HPDE6-E6E7 (cell line): Measurements from ENCODE around the gene TMEM134.

Source experiments
- DNase-seq: peaks from one replicate; pipeline ENCODE4 v3.0.0; 2011; ENCODE audit warnings: missing footprints; ENCODE audit errors: extremely low spot score

The TMEM134 gene

DNA sequence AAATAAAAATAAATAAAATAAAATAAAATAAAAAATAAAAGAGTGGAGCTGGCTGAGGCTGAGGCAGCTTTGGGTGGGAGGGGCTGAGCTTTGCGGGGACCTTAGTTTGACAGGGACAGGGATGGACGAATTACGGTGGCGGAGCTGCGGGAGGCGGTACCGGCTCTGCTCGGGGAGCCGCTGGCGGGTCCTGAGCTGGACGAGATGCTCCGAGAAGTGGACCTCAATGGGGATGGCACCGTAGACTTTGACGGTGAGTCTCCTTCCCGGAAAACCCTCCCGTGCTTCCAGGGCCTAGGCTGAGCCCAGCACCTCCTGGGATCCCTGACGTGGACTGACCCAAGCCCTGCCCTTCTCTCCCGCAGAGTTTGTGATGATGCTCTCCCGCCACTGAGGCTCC lies 10.8 kb downstream of the TMEM134 start:
- DNase-seq = no peak

DNA sequence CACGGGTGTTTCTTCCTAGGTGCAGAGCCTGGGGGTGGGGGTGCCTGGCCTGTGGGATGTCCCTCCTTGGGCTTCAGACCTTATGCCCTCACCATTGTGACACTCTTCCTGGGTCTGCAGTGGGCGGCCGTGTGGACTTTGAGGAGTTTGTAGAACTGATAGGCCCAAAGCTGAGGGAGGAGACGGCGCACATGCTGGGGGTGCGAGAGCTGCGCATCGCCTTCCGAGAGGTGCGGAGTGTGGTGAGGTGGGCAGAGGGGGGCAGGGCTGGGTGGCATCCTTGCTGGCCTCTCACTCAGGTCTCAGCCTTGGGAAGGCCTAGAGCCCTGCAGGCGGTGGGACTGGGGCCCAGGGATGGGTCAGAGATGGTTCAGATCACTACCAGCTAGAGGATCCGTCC lies 11.6 kb downstream of the TMEM134 start:
- DNase-seq = no peak

DNA sequence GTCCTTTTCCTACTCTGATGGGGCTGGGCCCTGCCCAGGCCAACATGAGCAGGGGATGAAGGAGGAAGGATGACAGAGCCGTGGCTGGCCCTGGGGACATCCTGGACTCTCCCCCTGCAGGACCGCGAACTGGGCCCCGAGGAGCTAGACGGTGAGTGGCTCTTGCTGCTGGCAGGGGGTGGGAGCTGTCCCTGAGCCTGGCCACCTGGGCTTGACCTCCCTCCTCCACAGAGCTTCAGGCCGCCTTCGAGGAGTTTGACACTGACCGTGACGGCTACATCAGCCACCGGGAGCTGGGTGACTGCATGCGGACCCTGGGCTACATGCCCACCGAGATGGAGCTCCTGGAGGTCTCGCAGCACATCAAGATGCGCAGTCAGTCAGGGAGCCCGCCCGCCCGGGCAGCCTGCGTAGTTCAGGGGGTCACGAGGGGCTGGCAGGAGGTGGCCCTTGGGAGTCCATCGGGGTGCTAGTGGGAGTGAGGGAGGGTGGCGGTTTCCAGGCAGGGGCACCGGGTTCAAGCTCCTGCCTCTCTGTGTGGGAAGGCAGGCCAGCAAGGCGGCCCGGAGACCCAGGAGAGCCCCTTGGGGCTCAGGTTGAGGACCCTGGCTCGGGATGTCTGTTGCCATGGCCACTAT lies 12.9 kb downstream of the TMEM134 start:
- no peak for DNase-seq

DNA sequence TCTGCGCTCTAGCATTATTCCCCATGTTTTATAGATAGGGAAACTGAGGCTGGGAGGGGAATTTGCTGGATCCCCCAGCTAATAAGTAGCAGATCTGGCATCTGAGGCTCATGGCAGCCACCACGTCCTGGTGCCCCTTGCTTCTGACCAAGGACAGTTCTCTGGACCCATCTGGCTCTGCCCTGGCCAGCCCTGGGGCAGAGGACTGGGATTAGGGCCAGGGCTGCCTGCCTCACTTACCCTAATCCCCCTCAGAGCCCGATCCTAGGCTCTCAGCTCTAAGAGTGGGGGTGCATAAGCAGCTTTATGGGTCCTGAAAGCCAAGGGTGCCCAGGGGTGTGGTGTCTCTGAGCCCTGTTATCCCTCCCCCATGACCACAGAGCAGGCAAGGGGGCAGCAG lies 14.0 kb downstream of the TMEM134 start, which contains the start of gene CABP4:
Gene CABP4, plus strand, starts transcription at position 301 of the 400 bp plus-strand sequence. Its CDS starts 70 bp downstream, at position 371.
- DNase-seq = no peak

DNA sequence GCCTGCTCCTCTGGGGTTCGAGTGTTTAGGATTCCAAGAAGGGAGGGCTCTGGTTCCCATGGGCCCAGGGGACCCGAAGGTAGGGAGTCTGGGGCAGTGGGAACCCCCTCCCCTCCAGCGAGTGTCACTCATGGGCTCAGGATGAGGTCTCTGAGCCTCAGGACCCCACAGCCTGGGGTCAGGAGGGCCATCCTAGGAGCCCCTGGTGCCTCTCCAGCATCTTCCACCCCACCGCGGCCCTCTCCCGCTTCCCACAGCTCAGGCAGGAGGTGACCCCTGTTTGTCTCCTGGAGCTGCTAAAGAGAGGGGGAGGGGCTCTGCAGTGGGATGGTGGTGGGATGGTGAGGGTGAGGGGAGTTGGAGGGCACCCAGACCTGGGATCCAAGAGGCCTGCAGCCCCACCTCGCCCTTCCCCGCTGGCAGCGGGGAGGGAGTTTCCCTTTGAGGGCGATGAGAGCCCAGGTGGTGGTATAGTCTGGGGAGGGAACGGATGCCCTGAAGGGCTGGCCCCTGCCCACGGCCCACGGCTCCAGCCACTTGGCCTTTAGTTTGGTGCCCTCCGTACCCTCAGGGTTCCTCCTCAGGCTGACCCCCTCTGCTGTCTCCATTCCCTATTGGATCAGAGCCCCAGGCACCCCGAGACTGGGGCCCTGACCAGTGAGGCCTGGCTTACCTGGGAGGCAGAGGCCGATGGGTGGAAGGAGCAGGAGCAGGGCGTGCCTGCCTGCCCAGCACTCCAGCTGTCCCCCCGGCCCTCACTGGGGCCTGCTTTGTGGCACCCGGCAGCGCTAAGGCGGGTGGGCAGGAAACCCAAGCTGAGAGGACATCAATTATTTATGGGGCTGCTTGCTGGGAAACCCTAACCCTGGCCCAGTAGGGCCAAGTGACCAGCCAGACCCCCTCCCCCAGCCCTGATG lies 15.0 kb downstream of the TMEM134 start:
- DNase-seq = no peak

DNA sequence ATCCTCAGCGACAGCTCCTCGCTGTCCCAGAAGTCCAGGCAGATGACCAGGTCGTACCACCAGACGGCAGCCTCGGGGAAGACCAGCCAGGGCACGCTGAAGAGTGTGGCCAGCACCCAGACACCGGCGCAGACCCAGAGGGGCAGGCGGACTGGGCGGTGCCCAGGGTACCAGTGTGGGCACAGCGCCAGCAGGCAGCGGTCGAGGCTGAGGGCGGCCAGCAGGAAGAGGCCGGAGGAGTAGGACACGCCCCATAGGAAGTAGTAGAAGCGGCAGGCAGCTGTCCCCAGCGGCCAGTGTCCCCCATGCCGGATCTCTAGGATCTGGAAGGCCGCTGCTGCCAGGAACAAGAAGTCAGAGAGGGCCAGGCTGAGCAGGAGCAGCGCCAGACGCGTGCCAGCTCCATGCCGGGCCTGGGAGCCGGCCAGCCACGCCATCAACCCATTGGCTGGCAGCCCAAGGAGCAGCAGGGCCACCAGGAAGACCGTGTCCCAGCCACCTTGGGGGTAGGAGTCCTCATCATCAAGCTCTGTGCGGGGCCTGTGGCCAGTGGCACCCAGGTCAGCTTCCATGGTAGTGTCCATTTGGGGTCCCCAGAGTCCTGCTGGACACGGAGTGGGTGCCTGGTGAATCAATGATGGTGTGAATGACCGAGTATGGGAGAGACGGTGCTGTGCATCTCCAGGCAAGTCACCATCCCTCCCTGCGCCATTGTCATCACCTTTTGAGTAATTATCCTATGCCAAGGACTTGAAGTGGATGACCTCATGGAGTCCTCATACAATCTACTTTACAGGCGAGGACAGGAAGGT lies 16.7 kb downstream of the TMEM134 start, which contains the start of gene GPR152:
Gene GPR152, minus strand, starts transcription at position 589 of the 812 bp plus-strand sequence. Its CDS starts 5 bp downstream, at position 584.
- DNase-seq = no peak

DNA sequence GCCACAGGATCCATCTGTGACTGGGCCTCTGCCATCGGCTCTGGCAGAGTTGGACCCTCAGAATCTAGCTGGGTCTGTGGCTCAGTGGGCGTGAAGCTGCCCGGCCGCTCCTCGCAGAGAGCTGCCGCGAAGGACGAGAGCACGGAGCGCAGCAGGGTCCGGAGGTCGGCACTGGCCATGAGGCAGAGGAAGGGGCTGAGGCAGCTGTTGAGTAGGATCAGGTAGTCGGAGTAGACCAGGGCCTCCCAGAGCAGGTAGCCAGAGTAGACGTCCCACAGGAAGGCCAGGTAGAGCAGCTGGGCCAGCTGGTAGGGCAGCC lies 17.4 kb downstream of the TMEM134 start:
- DNase-seq = no peak

DNA sequence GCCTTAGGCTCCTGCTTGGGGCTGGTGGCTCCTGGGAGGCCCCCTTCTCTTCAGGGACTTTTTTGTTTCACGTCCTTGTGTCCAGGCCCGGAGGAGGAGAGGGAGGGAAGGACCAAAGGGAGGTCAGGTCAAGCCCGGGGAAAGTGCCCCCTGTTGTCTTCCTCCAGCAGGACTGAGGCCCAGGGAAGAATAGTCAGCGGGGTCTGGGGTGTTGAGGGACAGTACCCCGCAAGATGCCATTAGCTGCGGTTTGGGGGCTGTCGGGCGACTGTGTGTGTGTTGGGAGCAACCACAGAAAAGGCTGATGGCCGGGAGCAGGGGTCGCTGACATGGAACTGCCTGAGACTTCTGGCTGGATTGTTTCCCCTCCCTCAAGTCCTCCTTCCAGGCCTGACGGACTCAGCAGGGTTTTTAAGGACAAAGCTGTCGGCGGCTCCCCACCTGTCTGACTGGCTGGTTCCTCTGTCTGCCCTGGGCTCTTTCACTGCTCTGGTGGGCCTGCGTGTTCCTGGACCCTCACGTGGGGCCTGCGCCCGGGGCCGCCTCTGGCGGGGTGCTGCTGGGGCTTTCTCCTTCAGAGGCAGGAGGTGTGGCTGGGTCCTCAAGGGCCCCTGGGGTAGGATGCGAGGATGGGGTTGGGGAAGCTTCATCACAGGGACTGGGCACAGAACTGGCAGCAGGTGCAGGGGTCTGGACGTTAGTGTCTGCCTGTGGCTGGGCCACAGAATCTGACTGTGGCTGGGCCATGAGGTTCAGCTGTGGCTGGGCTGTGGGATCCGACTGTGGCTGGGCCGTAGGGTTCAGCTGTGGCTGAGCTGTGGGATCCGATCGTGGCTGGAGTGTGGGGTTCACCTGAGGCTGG lies 18.0 kb downstream of the TMEM134 start:
- DNase-seq = no peak

DNA sequence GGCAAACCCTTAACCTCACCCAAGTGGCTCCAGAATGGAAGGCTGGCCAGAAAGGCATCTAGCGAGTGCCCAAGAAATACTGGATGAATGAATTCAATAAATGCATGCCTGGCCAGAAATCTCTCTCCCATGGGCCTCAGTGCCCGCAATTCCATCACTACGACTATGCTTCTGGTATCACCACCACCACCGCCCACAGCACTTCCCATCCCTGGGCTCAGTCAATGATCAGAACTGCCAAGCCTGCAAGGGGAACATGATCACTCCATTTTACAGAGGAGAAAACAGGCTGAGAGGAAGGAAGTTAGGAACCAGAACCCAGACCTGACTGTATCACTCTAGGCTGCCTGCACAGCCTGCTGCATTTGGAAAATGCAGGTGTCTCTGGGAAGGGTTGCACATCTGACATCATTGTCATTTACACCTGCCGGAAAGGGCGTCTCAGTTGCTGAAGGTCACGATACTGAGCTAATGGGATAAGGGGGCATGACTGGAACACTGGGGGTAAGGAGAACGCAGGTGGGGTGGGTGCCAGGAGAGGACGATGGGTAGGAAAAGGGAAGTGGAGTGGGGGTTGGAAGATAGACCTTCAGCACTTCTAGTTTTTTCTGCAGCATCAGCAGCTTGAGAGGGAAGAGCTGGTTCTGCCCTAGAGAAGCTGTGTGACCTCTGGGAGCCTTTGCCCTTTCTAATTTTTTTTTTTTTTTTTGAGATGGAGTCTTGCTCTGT lies 19.8 kb downstream of the TMEM134 start:
- no peak for DNase-seq

DNA sequence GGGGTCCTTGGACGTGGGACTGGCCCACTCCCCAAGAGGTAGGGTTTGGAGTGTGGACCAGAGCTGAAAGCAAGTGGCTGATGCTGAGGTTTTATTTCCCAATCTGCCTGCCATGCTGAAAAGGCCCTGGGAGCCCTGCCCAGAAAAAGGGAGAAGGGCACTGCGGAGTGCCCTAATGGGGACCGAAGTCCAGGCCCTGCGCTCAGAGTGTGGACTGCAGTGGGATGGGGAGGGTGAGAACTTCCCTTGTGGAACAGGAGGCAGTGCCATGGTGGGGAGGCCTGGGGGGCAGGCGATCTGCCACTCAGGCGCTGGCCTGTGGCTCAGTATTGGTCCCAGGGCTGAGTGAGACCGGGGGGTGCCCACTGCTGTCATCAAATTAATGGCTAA lies 20.8 kb downstream of the TMEM134 start:
- DNase-seq = no peak

DNA sequence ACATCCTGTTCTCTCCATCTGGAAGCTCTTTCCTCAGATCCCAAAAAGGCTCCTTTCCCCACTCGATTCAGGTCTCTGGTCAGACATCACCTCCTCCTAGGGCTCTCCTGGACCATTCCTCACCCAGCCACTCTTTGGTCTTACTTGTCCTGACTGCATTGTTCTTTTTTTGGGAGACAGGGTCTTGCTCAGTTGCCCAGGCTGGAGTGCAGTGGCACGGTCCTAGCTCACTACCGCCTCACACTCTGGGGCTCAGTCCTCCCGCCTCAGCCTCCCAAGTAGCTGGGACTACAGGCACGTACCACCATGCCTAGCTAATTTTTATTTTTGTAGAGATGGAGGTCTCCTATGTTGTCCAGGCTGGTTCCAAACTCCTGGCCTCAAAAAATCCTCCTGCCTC lies 23.5 kb downstream of the TMEM134 start:
- no peak for DNase-seq

DNA sequence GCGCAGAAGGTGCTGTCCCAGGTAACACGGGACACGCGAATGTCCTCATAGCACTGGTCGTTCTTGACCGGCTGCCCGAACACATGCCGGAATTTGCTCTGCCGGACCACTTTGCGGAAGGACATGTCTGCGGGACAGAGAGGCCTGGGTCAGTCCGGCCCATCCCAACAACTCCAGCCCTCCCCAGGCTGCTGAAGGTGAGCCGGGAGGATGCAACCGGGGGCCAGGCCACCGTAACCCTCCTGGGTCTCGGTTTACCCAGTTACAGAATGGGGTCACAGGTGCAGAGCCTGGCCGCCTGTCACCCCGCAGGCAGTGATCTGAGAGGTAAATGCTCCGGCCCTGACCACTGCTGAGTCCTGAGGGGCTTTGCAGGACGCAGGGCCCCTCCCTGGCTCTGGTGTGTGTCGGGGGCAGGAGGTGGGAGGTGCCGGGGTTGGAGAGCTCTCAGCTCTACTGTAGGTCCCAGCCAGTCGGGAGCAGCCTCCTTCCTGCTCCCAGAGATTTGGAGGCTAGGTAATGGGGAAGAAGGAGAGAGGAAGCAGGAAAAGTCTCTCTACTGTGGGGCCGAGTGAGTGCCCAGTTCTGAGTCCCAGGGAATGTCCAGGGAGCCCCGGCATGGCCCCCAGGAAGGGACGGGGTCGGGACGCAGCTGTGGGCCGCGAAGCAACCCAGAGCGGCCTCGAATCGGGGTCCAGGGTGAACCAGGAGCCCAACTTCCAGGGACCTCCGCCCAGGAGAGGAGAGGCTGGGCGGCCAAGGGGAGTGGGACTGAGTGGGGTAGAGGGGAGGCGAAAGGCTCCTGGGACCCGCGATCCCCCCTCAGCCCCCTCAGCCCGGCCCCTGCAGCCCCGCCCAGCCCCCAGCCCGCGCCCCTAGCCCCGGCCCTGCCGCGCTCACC lies 26.3 kb downstream of the TMEM134 start:
- no peak for DNase-seq

DNA sequence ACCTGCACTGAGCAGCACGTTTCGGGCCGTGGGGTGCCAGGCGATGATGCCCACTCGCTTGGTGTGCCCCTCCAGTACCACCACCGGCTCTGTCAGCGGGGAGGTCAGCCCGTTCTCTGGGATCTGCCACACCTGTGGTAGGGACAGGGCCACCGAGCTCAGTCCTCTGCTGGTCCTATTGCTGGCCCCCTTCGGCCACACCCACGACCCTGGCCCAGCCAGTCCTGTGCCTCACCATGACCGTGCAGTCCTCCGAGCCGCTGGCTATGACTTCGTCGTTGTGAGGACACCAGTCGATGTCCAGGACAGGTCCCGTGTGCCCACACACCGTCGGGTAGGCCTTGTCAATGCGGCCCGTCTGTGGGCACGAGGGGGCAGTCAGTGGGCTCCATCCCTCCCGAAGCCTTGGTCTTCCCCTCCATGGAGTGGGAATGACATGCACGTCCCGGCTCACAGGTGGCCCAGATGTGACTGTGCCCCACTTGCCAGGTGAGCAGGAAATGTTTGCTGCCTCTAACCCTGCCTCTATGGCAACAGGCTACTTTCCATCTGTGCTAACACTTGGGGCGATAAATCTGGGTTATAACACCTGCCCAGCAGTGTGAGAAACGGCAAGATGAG lies 27.2 kb downstream of the TMEM134 start:
- no peak for DNase-seq

DNA sequence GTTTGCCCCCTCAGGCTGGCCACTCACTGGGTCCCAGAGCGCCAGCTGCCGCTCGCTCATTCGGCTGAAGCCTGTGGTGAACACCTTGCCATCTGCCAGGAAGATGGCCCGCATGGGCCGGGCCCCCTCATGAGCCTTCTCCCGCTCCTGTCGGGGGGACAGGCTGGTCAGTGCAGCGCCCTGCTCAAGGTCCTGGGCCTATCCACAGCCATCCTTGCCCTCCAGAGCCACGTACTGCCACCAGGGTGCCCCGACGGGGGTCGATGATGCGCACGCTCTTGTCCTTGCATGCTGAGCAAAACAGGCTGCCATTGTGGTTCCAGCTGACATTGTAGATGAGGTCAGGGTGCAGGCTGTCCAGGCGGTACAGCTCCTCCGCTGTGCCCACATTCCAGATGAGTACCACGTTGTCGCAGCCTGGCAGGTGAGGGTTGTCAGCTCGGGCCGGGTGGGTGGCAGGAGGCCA lies 27.9 kb downstream of the TMEM134 start:
- no peak for DNase-seq

DNA sequence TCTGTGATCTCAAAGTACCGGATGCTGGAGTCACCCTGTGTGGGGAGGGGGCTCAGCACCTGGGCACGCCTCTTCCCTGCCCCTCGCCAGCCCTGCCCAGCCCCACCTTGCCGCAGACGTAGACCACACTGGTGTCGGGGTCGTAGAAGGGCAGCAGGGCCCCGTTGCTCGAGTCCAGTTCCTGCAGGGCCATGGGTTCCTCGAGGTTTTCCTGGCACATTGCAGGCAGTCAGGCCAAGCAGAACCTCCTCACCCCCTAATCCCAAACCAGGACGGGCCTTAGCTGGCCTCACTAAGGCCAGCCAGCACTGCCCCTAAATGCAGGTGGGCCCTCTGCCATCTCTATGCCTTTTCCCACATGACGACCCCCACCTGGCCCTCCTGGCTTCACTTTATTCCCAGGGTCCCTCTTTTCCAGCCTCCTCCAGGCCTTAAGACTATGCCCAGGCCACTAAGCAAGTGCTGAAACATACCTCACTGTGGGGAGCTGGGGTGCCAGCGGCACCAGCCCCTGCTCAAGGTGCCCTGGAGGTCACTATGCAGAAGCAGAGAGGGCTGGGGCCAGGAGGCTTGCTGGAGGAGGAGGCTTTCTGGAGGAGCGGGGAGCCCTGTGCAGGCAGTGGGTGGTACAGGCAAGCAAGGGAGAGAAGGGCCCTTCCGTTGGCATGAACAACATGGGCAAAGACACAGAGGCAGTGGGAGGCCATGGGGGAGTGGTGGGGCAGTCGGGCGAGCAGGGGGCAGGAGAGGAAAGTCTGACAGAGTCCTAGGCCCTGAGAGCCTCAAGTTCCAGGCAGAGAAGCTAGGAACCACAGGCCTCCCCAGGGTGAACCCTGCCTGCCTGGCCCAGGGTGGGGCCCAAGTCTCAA lies 28.6 kb downstream of the TMEM134 start:
- DNase-seq = no peak

DNA sequence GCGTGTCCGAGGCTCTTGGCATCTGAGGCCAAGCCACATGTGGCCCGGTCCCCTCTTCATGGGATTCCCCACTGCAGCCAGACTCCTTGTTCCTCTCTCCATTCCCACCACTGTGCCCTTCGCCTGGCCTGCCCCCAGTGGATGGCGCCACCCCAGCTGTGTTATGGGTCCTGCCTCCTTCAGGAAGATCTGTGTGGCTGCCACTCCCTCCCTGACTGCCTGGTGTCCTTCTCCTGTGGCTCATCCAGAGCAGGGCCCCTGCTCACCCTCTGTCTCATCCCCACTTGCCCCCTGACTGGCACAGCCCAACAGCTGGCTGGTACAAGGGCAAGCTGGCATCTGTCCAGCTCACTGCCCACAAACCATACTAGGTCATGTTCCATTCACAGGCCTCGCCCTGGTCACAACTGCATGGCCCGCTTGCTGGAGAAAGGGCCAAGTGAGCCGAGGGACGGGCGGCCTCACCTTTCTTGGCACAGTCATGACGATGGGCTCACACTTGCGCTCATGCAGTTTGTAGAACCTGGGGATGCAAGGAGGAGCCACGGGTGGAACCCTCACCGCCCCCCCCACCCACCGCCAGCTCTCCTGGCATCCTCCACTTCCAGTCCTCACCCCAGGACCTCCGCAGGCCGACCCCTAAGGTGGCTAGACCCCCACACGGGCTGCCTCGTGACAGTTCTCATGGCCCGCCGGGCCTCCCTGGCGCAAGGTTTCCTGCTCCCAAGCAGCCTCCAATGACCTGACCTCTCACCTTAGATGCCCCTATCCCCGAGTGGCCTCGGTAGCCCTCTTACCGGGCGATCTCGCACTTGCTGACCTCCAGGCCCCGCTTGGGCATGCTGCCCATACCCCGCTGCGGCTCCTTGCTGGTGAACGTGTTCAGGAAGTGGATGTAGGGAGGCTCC lies 29.5 kb downstream of the TMEM134 start:
- DNase-seq = no peak
